ENCODE measurements around the gene RALGAPA1.

DNA sequence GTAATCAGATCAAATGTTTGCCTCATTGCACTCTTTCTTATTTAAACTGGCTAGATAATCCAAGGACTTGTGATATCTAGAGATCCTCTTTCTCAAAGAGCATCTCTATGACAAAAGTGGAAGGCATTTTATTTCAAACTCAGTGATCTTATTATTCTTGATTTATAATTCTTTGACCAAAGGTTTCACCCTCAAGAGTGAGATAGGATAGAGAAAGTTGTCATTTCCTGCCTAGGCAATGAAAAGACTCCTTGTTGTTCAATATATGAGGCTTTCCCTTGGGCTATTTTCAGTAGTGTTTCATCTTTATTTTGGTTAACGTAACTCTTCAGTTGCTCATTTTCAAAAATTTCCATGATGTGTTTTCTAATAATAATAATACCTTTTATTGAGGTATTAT lies 293.2 kb downstream of the RALGAPA1 start:
- no peak for TF ChIP-seq EZH2 (optimal IDR thresholded peaks at IDR 0.05; ENCODE audit: low read depth, low read length)
- TF ChIP-seq, protein P1, sequence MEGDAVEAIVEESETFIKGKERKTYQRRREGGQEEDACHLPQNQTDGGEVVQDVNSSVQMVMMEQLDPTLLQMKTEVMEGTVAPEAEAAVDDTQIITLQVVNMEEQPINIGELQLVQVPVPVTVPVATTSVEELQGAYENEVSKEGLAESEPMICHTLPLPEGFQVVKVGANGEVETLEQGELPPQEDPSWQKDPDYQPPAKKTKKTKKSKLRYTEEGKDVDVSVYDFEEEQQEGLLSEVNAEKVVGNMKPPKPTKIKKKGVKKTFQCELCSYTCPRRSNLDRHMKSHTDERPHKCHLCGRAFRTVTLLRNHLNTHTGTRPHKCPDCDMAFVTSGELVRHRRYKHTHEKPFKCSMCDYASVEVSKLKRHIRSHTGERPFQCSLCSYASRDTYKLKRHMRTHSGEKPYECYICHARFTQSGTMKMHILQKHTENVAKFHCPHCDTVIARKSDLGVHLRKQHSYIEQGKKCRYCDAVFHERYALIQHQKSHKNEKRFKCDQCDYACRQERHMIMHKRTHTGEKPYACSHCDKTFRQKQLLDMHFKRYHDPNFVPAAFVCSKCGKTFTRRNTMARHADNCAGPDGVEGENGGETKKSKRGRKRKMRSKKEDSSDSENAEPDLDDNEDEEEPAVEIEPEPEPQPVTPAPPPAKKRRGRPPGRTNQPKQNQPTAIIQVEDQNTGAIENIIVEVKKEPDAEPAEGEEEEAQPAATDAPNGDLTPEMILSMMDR (IDR thresholded peaks at IDR 0.05; ENCODE audit: low read length) = no peak
- no peak for TF ChIP-seq EZH2phosphoT487 (IDR thresholded peaks at IDR 0.05; ENCODE audit: low read length)

Data from MM.1S (cell line).